Stimulated activated CD8-positive, alpha-beta memory T cell treated with anti-CD3 and anti-CD28 coated beads, Interleukin-15, amount 100 ng/mL, for 1 hour (primary cell): ENCODE data around the gene CLDN24.

Source experiments
- DNase-seq: peaks from one replicate; pipeline ENCODE4 v3.0.0-alpha.2; 2020; ENCODE audit warnings: low read depth

Gene CLDN24

DNA sequence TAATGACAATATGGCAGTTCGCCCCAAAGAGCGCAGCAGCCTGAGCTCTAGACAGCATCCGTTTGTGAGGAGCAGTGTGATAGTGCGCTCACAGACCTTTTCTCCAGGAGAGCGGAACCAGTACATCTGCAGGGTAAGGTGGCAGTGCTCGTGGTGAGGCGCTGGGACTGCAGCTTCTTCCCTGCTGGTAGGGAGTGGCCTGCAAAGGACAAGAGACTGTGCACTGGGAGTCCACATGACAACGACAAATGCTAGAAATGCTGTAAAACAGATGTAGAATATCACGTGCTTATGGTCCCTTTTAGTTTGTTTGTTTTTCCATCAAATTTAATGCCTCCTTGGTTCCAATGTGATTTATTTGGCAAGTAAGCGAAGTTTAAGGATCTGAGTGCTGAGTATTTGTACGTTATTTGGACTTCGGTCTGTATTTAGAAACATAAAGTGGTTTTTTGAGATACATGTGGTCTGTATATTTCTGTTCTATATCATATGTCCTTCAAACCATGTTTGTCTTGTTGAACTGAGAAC lies 37.9 kb downstream of the CLDN24 start:
- DNase-seq: no peak

DNA sequence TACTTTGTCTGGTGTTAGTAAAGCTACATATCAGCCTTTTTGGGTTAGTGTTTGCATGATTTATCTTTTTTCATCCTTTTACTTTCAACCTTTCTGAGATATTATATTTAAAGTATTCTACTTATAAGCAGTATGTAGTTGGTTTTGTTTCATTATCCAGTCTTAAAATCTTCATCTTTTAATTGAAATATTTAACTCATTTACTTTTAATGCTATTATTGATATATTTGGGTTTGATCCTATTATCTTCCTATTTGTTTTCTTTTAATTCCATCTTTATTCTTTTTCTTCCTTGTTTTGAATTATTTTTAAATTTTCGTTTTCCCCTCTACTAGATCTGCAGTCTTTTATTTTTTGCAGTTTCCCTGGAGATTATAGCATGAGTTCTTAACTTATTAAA lies 46.1 kb downstream of the CLDN24 start:
- DNase-seq: no peak

DNA sequence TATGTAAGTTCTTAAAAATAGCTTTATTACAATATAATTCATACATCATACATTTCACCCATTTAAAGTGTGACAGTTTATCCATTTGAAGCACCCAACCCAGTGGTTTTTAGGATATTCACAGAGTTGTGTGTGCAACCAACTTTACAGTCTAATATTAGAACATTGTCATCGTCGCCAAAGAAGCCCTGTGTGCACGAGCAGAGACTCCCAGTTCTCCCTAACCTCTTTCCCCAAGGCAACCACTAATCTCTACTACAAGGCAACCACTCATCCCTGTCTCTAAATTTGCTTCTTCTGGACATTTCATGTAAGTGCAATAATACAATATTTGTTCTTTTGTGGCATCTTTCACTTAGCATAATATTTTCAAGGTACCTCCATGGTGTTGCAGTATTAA lies 49.8 kb downstream of the CLDN24 start:
- no peak for DNase-seq
